Keratinocyte (primary cell): ENCODE results near the gene MYO7B. TPM values are rescaled to one million over a fixed set of nuclear protein-coding genes. Genes with fewer than 3 reads are reported as not detected.

Source experiments
- DNase-seq: peaks from one replicate; pipeline ENCODE4 v3.0.0-alpha.2; 2011; ENCODE audit warnings: low read depth, missing footprints, low spot score
- FAIRE-seq: peaks from 2 replicates; lab custom pipeline; 2011; peaks lifted over from hg19 to GRCh38; lab: Jason Lieb, UNC
- H2AFZ ChIP-seq: 2 replicates; pipeline ENCODE4 v1.6.0; 2012; ENCODE audit warnings: low read length, control low read depth, inconsistent platforms; ENCODE audit not compliant: control insufficient read depth
- H3K27ac ChIP-seq: 2 replicates; pipeline ENCODE4 v1.5.1; 2011; ENCODE audit warnings: low read length; ENCODE audit not compliant: control insufficient read depth, insufficient read depth
- H3K27me3 ChIP-seq: 3 replicates; pipeline ENCODE4 v1.6.0; 2011; ENCODE audit warnings: low read length; ENCODE audit not compliant: control insufficient read depth, insufficient read depth; ENCODE audit errors: extremely low read depth
- H3K36me3 ChIP-seq, 2 experiments: 2 replicates in 1 of 2; 3 replicates in 1 of 2; pipeline ENCODE4 v1.5.1; 2011; ENCODE audit warnings: low read length in 2 of 2, mild to moderate bottlenecking in 1 of 2; ENCODE audit not compliant: control insufficient read depth in 2 of 2, insufficient read depth in 2 of 2; ENCODE audit errors: extremely low read depth in 1 of 2
- H3K4me1 ChIP-seq: 3 replicates; pipeline ENCODE4 v1.5.1; 2011; ENCODE audit warnings: low read length; ENCODE audit not compliant: control insufficient read depth, insufficient read depth; ENCODE audit errors: extremely low read depth
- H3K4me2 ChIP-seq: 3 replicates; pipeline ENCODE4 v1.6.0; 2011; ENCODE audit warnings: low read depth, low read length; ENCODE audit not compliant: control insufficient read depth, insufficient read depth; ENCODE audit errors: extremely low read depth
- H3K4me3 ChIP-seq, 3 experiments: fragments of 200-600 bp in 1 of 3; sonication (generic) in 1 of 3; 2 replicates in 2 of 3; 3 replicates in 1 of 3; pipeline ENCODE4 v1.5.1; 2011 to 2016; ENCODE audit warnings: low read length in 3 of 3, mild to moderate bottlenecking in 3 of 3, control low read depth in 2 of 3, inconsistent platforms in 1 of 3, low read depth in 1 of 3, mixed read lengths in 1 of 3, mixed run types in 1 of 3, moderate library complexity in 1 of 3; ENCODE audit not compliant: control insufficient read depth in 2 of 3, insufficient read depth in 2 of 3; ENCODE audit errors: extremely low read depth in 1 of 3
- H3K79me2 ChIP-seq: 2 replicates; pipeline ENCODE4 v1.6.0; 2012; ENCODE audit warnings: low read length; ENCODE audit not compliant: control insufficient read depth, insufficient read depth
- H3K9ac ChIP-seq: 3 replicates; pipeline ENCODE4 v1.6.0; 2011; ENCODE audit warnings: low read length; ENCODE audit not compliant: control insufficient read depth, insufficient read depth; ENCODE audit errors: extremely low read depth
- H3K9me1 ChIP-seq: 3 replicates; pipeline ENCODE4 v1.6.0; 2011; ENCODE audit warnings: low read length; ENCODE audit not compliant: control insufficient read depth, insufficient read depth; ENCODE audit errors: extremely low read depth
- H3K9me3 ChIP-seq: 2 replicates; pipeline ENCODE4 v1.5.1; 2012; ENCODE audit warnings: low read depth, low read length; ENCODE audit not compliant: control insufficient read depth
- H4K20me1 ChIP-seq: 3 replicates; pipeline ENCODE4 v1.6.0; 2011; ENCODE audit warnings: low read length; ENCODE audit not compliant: control insufficient read depth, insufficient read depth; ENCODE audit errors: extremely low read depth
- CTCF ChIP-seq, 3 experiments: IDR thresholded peaks in 1 of 3; conservative IDR thresholded peaks in 1 of 3; optimal IDR thresholded peaks in 1 of 3; 2 replicates in 2 of 3; 3 replicates in 1 of 3; pipeline versions ENCODE3 to v1.5.1; 2011; ENCODE audit warnings: low read length in 3 of 3, mild to moderate bottlenecking in 3 of 3, moderate library complexity in 2 of 3, control low read depth in 1 of 3, inconsistent platforms in 1 of 3; ENCODE audit not compliant: insufficient read depth in 2 of 3; ENCODE audit errors: extremely low read depth in 1 of 3
- EZH2 ChIP-seq: IDR thresholded peaks from one replicate; pipeline ENCODE4 v1.6.1; 2012; ENCODE audit warnings: inconsistent platforms, mild to moderate bottlenecking, low read length, moderate library complexity
- dilution Hi-C: fragments of 300-500 bp; cut with MboI; formaldehyde crosslinking; loops from one replicate; pipeline ENCODE4 v1.7.0; 2020; ENCODE audit warnings: low sequenced_read_pairs; ENCODE audit not compliant: extremely low pct_ligation_motif_present
- polyA plus RNA-seq, 5 experiments: library from polyadenylated mRNA; depleted of rRNA in 3 of 5; stranded (reverse) in 3 of 5; stranded (forward) in 1 of 5; unstranded in 1 of 5; fragments of >200 nt; gene quantifications; 1 replicate in 1 of 5; 2 replicates in 3 of 5; 3 replicates in 1 of 5; pipeline versions ENCODE4 v1.2.1 to v1.2.3, GENCODE V29; 2011 to 2012; ENCODE audit warnings: missing spikeins in 2 of 5, low read depth in 1 of 5, low replicate concordance in 1 of 5

Gene MYO7B
- polyA plus RNA-seq, 1 donor (not counting 4 experiments of a cell fraction or from before 2014, with no cell fraction given) = not detected

GRCh38 chr2:127594116-127594591 is 58.7 kb downstream of the MYO7B start:
- H3K4me2 ChIP-seq = no peak overlapping the region
- no peak overlapping the region for H2AFZ ChIP-seq
- dilution Hi-C loops = loop anchor here (25.0 kb wide), 1 partner anchor 93 kb away; the partner anchor contains the start of gene LIMS2
- H3K4me3 ChIP-seq = no peak overlapping the region
- H3K36me3 ChIP-seq = no peaks in the 10 kb centered on the region
- no peak overlapping the region for H3K9ac ChIP-seq
- TF ChIP-seq CTCF (optimal IDR thresholded peaks at IDR 0.05 in 1 of 3, IDR thresholded peaks at IDR 0.05 in 1 of 3, conservative IDR thresholded peaks at IDR 0.05 in 1 of 3; ENCODE audit: extremely low read depth in 1 of 3, insufficient read depth in 2 of 3, low read length in 3 of 3) (no peak), EZH2 (no peak)
- DNase-seq = no peak
- no peak for FAIRE-seq
- no peak overlapping the region for H3K27ac ChIP-seq
- H4K20me1 ChIP-seq = no peaks in the 10 kb centered on the region
- no peaks in the 10 kb centered on the region for H3K9me1 ChIP-seq
- H3K27me3 ChIP-seq = no peaks in the 10 kb centered on the region
- no peaks in the 10 kb centered on the region for H3K9me3 ChIP-seq
- no peaks in the 10 kb centered on the region for H3K4me1 ChIP-seq
- no peaks in the 10 kb centered on the region for H3K79me2 ChIP-seq

GRCh38 chr2:127596311-127597045 is 61.0 kb downstream of the MYO7B start:
- H3K4me2 ChIP-seq = no peak overlapping the region
- H3K27ac ChIP-seq = no peak overlapping the region
- no peaks in the 10 kb centered on the region for H3K9me1 ChIP-seq
- no peak overlapping the region for H3K4me3 ChIP-seq
- H3K79me2 ChIP-seq = no peaks in the 10 kb centered on the region
- H2AFZ ChIP-seq = no peak overlapping the region
- DNase-seq = no peak
- H3K9me3 ChIP-seq = no peaks in the 10 kb centered on the region
- no peak for TF ChIP-seq CTCF (optimal IDR thresholded peaks at IDR 0.05 in 1 of 3, IDR thresholded peaks at IDR 0.05 in 1 of 3, conservative IDR thresholded peaks at IDR 0.05 in 1 of 3; ENCODE audit: extremely low read depth in 1 of 3, insufficient read depth in 2 of 3, low read length in 3 of 3)
- TF ChIP-seq EZH2 = no peak
- H3K36me3 ChIP-seq = no peaks in the 10 kb centered on the region
- no peak overlapping the region for H3K9ac ChIP-seq
- no peak for FAIRE-seq
- dilution Hi-C loops = loop anchor here (25.0 kb wide), 1 partner anchor 91 kb away; the partner anchor contains the start of gene LIMS2
- H4K20me1 ChIP-seq = no peaks in the 10 kb centered on the region
- H3K4me1 ChIP-seq = no peaks in the 10 kb centered on the region
- no peaks in the 10 kb centered on the region for H3K27me3 ChIP-seq
